HG02759 (cell line): ENCODE data around the gene NTF4.
"Not testable (repeated sequence)": the region's sequence is repeated elsewhere in the genome, so short reads cannot be mapped to it uniquely, and the experiment has no call there.

Source experiments
- ATAC-seq: cut with Tn5 transposase; IDR thresholded peaks from one replicate; pipeline ENCODE4 v1.9.1; 2021; ENCODE audit warnings: mild to moderate bottlenecking, moderate library complexity; ENCODE audit not compliant: unreplicated experiment

The NTF4 gene

DNA sequence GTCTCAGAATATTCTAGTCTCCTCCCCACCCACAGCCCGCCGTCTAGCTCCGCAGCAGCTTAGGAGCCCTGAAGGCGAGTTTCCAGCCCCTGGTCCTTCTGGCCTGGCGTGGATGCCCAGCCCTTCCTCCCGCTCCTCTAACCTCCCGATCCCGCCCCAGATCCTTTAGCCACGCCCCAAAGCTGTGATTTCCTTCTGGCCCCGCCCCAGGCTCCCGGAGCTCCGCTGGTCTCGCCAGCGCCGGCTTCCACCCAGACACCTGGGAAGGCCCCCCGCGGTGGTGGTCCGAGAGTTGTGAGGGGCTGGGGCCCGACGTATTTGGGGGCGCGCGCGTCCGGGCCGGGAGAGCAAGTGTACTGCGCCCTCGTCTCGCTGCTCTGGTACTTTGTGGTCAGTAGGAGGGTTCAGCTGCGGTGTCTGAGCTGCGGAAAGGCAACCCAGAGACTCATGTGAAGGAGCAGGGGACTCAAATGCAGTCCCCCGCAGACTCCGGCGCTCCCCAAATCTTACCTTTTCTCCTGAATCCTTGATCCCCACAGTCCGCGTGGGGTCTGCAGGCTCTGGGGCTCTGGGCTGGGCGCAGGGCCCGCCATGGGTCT, 6.9 kb downstream of the NTF4 start, which contains the start of gene CGB7:
CGB7 (minus strand) TSS at position 114 of the 599 bp plus-strand sequence. CDS start 2,374 bp downstream, outside the sequence.
- no peak for ATAC-seq

DNA sequence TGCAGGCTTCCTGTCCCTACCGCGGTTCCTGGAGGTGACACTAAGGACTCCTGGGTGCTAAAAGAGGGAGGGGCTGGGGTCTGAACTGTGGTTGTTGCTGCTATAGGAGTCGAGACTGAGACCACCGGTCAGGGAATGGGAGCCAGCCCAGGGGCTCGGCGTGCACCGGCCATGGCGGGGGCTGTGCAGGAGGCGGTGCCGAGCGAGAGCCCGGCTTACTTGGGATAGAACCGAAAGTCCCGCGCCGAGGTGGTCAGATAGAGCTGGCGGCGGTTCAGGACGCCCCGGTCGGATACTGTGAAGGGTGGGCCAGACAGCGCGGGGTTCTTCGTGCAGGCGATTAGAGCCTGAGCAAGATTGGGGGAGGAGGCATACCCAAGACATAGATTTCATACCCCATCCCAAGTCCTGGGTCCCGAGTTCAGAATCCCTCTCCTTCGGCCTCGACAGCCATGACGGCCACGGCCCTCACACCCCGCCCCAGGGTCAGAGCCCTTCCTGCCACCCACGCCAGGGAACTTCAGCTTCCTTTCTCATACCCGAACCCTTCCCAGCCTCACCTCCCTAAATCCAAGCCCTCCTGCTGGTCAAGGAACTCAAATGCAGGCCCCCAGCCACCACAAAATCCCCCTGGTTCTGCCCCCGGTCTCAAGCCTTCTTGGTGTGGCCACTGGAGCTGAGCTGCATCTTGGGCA, 7.6 kb downstream of the NTF4 start:
- ATAC-seq = not testable (repeated sequence)

DNA sequence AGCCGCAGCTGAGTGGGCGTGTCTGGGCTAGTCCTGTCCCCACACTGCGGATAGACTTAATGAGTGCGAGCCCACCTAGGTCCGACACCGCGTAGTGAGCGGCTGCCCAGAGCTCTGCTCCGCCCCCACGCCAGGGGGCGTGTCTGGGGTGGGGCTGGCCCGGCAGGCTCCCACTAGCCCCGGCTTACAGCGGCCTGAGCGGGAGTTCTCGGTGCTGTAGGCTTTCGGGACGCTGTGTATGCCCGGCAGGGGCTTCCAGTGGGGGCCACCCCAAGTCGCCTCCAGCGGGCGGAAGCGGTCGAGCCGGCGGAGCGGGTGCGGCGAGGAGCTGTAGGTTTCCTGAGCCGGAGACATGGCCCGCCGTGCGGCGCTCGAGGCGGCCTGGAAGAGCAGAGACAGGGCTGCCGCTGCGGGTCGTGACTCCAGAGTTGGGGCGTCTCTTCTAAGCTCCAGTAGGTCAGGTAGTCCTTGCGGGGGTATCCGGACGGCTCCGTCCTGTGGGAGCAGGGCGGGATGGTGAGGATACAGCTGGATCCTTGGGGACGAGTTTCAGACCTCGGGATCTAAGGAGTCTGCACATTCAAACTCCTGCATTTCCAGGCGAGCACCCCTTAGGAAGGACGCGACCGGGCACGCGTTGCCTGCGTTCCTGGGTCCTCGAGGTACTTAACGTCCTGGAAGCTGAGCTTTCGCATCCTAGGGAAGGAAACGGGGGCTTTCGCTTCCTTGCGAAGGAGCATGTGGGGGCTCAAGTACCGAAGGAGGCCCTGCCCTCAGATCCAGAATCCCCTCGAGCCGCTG, 8.3 kb downstream of the NTF4 start:
- no peak for ATAC-seq

DNA sequence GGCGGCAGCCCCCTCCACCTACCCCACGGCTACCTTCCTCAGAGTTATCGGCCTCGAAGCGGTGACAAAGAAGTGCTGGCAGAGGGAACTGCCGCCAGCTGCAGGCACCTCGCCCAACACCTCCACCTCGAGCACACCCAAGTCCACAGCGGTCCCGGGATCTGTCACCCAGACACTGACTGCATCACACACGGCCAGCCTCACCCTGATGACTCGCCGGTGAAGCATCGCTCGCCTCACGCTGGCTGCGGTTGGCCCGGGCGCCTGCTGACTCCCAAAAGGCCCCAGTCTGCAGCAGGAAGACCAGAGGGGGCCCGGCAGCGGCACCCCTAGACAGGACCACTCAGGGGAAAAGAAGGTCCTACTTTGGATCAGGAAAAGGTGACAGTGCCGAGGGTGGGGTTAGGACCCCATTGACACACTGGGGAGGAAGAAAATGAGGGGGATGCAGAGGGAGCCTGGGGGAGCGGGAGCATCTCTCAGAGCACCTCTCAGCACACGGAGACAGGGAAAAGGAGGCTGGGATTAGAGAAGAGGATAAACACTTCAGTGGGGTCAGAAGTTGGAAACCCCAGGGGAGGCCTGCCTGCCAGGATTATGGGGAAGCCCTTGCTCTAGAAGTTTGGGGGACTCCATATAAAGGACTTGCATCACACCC, 14.1 kb downstream of the NTF4 start:
- not testable (repeated sequence) for ATAC-seq

DNA sequence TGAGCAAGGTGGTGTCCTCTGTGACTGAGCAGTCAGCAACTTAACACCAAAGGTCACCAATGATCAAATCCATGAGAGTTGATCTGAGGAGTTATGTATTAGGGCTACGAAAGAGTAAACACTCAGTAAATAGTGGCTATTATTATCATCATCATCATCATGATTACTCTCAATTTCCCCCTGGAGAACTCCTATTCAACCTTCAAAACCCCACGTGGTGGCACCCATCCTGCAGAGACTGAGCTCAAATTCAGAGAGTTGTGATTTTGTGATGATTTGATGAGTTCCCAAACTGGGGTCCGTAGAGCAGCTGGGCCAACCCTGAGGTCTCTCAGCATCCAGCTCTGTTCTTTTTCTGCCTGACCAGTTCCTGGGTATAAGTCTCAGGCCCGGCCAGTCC, 14.8 kb downstream of the NTF4 start:
- not testable (repeated sequence) for ATAC-seq

DNA sequence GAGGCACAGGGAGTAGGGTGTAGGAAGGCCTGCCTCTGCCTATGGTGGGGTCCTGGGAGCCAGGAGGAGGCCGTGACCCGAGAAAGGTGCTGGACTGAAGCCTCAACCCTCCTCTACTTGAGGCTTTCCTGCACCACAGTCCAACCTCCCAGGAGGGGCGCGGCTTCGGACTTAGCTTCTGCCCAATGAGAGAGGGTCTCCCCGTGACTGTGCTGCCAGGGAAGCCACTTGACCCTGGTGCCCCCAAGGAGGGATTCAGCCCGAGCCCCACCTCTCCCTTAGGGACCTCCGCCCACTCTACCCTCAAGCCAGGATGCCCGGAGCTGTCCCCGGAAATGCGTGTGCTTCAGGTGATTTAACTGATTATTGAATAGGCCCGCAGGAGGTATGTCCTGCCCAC, 15.6 kb downstream of the NTF4 start, which contains the start of gene CGB8:
CGB8 (minus strand) TSS at position 101 of the 400 bp plus-strand sequence. CDS start 372 bp downstream, outside the sequence.
- ATAC-seq = not testable (repeated sequence)

DNA sequence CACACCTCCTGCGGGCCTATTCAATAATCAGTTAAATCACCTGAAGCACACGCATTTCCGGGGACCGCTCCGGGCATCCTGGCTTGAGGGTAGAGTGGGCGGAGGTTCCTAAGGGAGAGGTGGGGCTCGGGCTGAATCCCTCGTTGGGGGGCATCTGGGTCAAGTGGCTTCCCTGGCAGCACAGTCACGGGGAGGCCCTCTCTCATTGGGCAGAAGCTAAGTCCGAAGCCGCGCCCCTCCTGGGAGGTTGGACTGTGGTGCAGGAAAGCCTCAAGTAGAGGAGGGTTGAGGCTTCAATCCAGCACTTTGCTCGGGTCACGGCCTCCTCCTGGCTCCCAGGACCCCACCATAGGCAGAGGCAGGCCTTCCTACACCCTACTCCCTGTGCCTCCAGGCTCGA, 21.1 kb downstream of the NTF4 start, which contains the start of gene CGB5:
CGB5 (plus strand) TSS at position 301 of the 400 bp plus-strand sequence. CDS start 362 bp downstream, outside the sequence.
- ATAC-seq = not testable (repeated sequence)

DNA sequence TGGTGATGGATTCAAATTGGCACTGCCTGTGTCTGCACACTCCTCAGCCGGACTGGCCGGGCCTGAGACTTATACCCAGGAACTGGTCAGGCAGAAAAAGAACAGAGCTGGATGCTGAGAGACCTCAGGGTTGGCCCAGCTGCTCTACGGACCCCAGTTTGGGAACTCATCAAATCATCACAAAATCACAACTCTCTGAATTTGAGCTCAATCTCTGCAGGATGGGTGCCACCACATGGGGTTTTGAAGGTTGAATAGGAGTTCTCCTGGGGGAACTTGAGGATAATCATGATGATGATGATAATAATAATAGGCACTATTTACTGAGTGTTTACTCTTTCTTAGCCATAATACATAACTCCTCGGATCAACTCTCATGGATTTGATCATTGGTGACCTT, 22.0 kb downstream of the NTF4 start:
- ATAC-seq = not testable (repeated sequence)

DNA sequence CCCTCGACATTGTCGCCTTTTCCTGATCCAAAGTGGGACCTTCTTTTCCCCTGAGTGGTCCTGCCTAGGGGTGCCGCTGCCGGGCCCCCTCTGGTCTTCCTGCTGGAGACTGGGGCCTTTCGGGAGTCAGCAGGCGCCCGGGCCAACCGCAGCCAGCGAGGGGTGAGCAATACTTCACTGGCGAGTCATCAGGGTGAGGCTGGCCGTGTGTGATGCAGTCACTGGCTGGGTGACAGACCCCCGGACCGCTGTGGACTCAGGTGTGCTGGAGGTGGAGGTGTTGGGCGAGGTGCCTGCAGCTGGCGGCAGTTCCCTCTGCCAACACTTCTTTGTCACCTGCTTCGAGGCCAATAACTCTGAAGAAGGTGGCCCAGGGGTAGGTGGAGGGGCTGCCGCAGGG, 22.4 kb downstream of the NTF4 start:
- ATAC-seq = no peak

DNA sequence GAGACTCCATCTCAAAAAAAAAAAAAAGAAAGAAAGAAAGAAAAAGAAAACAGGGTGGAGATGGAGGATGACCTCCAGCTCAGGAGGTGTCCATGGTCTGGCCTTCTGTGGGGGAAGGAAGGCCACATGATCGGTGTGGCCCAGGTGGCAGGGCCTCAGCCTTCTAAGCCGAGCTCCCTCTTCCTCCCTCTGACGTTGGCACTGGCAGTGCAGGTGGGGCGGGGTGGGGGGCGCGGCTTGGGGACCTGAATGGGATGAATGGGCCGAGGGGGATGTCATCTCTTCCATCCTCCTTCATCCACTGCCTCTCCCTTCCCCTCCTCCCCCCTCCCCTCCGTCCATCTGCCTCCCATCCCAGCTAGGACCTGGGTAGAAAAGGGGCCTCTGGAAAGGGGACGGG, 24.9 kb downstream of the NTF4 start:
- not testable (repeated sequence) for ATAC-seq

DNA sequence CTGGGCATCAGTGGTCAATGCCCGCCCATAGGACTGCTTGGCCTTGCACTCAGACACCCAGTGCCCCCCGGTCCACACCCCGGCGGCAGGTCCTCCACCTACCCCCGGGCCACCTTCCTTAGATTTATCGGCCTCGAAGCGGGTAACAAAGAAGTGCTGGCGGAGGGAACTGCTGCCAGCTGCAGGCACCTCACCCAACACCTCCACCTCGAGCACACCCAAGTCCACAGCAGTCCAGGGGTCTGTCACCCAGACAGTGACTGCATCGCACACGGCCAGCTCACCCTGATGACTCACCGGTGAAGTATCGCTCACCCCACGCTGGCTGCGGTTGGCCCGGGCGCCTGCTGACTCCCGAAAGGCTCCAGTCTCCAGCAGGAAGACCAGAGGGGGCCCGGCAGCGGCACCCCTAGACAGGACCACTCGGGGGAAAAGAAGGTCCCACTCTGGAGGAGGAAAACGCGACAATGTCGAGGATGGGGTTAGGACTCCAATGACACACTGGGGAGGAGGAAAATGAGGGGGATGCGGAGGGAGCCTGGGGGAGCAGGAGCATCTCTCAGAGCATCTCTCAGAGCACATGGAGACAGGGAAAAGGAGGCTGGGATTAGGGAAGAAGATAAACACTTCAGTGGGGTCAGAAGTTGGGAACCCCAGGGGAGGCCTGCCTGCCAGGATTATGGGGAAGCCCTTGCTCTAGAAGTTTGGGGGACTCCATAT, 25.9 kb downstream of the NTF4 start:
- ATAC-seq = not testable (repeated sequence)

DNA sequence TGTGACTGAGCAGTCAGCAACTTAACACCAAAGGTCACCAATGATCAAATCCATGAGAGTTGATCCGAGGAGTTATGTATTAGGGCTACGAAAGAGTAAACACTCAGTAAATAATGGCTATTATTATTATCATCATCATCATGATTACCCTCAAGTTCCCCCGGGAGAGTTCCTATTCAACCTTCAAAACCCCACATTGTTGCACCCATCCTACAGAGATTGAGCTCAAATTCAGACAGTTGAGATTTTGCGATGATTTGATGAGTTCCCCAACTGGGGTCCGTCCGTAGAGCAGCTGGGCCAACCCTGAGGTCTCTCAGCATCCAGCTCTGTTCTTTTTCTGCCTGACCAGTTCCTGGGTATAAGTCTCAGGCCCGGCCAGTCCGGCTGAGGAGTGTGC, 26.5 kb downstream of the NTF4 start:
- ATAC-seq = not testable (repeated sequence)

DNA sequence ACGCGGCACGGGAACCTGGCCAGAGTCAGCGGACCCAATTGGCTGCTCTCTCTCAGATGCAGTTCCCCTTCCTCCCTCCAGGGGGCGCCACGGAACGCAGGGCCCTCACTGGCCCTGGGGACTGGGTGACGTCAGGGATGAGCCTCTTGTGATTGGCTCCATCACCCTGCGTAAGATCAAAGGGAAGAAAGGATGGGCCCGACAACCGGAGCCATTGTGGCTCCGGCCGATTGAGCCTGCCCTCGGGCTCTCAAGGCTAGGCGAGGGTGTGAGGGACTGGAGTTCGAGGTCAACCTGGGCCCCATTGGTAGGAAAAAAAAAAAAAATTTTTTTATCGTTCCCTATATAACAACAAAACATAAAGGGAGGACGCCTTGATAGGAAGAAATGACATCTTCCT, 27.8 kb downstream of the NTF4 start, which contains the start of gene CGB1:
CGB1 (minus strand) TSS at position 81 of the 400 bp plus-strand sequence. CDS start 184 bp downstream, outside the sequence.
- ATAC-seq = not testable (repeated sequence)

DNA sequence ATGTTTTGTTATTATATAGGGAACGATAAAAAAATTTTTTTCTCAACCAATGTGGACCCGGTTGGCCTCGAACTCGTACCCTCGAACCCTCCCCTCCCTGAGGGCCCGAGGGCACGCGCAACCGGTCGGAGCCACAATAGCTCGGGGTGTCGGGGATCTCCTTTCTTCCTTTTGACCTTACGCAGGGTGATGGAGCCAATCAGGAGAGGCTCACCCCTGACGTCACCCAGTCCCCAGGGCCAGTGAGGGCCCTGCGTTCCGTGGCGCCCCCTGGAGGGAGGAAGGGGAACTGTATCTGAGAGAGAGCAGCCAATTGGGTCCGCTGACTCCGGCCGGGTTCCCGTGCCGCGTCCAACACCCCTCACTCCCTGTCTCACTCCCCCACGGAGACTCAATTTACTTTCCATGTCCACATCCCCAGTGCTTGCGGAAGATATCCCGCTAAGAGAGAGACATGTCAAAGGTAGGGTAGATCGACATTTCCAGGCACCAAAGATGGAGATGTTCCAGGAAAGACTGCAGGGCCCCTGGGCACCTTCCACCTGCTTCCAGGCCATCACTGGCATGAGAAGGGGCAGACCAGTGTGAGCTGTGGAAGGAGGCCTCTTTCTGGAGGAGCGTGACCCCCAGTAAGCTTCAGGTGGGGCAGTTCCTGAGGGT, 32.8 kb downstream of the NTF4 start, which contains the start of gene CGB2:
CGB2 (plus strand) TSS at position 249 of the 660 bp plus-strand sequence; CDS start at position 455, 206 bp downstream.
- not testable (repeated sequence) for ATAC-seq

DNA sequence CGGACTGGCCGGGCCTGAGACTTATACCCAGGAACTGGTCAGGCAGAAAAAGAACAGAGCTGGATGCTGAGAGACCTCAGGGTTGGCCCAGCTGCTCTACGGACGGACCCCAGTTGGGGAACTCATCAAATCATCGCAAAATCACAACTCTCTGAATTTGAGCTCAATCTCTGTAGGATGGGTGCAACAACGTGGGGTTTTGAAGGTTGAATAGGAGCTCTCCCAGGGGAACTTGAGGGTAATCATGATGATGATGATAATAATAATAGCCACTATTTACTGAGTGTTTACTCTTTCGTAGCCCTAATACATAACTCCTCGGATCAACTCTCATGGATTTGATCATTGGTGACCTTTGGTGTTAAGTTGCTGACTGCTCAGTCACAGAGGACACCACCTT, 34.3 kb downstream of the NTF4 start:
- ATAC-seq = not testable (repeated sequence)

DNA sequence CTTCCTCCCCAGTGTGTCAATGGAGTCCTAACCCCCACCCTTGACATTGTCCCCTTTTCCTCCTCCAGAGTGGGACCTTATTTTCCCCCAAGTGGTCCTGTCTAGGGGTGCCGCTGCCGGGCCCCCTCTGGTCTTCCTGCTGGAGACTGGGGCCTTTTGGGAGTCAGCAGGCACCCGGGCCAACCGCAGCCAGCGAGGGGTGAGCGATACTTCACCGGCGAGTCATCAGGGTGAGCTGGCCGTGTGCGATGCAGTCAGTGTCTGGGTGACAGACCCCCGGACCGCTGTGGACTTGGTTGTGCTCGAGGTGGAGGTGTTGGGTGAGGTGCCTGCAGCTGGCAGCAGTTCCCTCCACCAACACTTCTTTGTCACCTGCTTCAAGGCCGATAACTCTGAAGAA, 34.9 kb downstream of the NTF4 start:
- not testable (repeated sequence) for ATAC-seq

DNA sequence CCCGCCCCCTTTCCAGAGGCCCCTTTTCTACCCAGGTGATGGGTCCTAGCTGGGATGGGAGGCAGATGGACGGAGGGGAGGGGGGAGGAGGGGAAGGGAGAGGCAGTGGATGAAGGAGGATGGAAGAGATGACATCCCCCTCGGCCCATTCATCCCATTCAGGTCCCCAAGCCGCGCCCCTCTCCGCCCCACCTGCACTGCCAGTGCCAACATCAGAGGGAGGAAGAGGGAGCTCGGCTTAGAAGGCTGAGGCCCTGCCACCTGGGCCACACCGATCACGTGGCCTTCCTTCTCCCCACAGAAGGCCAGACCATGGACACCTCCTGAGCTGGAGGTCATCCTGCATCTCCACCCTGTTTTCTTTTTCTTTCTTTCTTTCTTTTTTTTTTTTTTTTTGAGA, 35.9 kb downstream of the NTF4 start:
- ATAC-seq = not testable (repeated sequence)

DNA sequence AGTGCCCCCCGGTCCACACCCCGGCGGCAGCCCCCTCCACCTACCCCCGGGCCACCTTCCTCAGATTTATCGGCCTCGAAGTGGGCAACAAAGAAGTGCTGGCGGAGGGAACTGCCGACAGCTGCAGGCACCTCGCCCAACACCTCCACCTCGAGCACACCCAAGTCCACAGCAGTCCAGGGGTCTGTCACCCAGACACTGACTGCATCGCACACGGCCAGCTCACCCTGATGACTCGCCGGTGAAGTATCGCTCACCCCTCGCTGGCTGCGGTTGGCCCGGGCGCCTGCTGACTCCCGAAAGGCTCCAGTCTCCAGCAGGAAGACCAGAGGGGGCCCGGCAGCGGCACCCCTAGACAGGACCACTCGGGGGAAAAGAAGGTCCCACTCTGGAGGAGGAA, 39.0 kb downstream of the NTF4 start:
- ATAC-seq = not testable (repeated sequence)

DNA sequence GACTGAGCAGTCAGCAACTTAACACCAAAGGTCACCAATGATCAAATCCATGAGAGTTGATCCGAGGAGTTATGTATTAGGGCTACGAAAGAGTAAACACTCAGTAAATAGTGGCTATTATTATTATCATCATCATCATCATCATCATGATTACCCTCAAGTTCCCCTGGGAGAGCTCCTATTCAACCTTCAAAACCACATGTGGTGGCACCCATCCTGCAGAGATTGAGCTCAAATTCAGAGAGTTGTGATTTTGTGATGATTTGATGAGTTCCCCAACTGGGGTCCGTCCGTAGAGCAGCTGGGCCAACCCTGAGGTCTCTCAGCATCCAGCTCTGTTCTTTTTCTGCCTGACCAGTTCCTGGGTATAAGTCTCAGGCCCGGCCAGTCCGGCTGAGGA, 39.5 kb downstream of the NTF4 start:
- not testable (repeated sequence) for ATAC-seq
